HepG2 (cell line): ENCODE data around the gene RERE. TPM values are rescaled to one million over a fixed set of nuclear protein-coding genes. Genes with fewer than 3 reads are reported as not detected.

Experiments used
- ATAC-seq: fragments of 200-7000 bp; cut with Tn5 transposase; 3 replicates; pipeline ENCODE4 v1.9.1; 2020; ENCODE audit warnings: mild to moderate bottlenecking, moderate library complexity
- BruUV-seq: library from RNA; stranded (reverse); fragments of 400-500 nt; replicated peaks from 2 replicates; lab custom pipeline; 2021; lab: Mats Ljungman, UMichigan
- CTCF ChIA-PET: fragments of 300-600 bp; formaldehyde crosslinking; extraction: SDS; loops from one replicate; lab custom pipeline; 2021; ENCODE audit warnings: low total read pairs, inconsistent platforms, low intra/inter-chr PET ratio; lab: Yijun Ruan, JAX
- POLR2A ChIA-PET: fragments of 350-600 bp; sonication (Branson Sonifier 250); formaldehyde crosslinking; loops from one replicate; lab custom pipeline; 2020; ENCODE audit warnings: antibody characterized with exemption, inconsistent platforms; lab: Yijun Ruan, JAX
- DNase-seq: peaks from one replicate; pipeline ENCODE4 v3.0.0-alpha.2; 2015; ENCODE audit warnings: low spot score
- FAIRE-seq: peaks from 3 replicates; lab custom pipeline; 2011; peaks lifted over from hg19 to GRCh38; lab: Jason Lieb, UNC
- H2AFZ ChIP-seq: one replicate; pipeline ENCODE4 v1.6.1; 2011; ENCODE audit warnings: low read length, inconsistent platforms
- H3K27ac ChIP-seq: fragments of 300-600 bp; 3 replicates; pipeline ENCODE4 v1.8.0; 2011; ENCODE audit warnings: mixed run types, mild to moderate bottlenecking, mixed read lengths, low read length, inconsistent platforms; ENCODE audit not compliant: insufficient read depth; ENCODE audit errors: extremely low read length
- H3K27me3 ChIP-seq, 2 experiments: fragments of 200-600 bp in 1 of 2; 2 replicates in 1 of 2; 3 replicates in 1 of 2; pipeline versions ENCODE4 v1.6.0 to v1.8.0; 2011; ENCODE audit warnings: low read length in 2 of 2, mild to moderate bottlenecking in 2 of 2, moderate library complexity in 2 of 2, inconsistent platforms in 1 of 2; ENCODE audit not compliant: insufficient read depth in 2 of 2, control insufficient read depth in 1 of 2
- H3K36me3 ChIP-seq, 2 experiments: fragments of 200-600 bp in 1 of 2; replicated peaks in 1 of 2; 2 replicates in 1 of 2; 3 replicates in 1 of 2; pipeline versions ENCODE4 v1.5.1 to v1.8.0; 2011; ENCODE audit warnings: low read length in 2 of 2, inconsistent platforms in 1 of 2; ENCODE audit not compliant: insufficient read depth in 2 of 2, control insufficient read depth in 1 of 2
- H3K4me1 ChIP-seq: 2 replicates; pipeline ENCODE4 v1.5.1; 2012; ENCODE audit warnings: low read length, inconsistent platforms; ENCODE audit not compliant: insufficient read depth
- H3K4me2 ChIP-seq: 2 replicates; pipeline ENCODE4 v1.6.0; 2011; ENCODE audit warnings: low read depth, low read length, inconsistent platforms
- H3K4me3 ChIP-seq, 3 experiments: fragments of 200-600 bp in 1 of 3; sonication (generic), shearing (Covaris generic) in 1 of 3; replicated peaks in 1 of 3; 2 replicates each; pipeline ENCODE4 v1.5.1; 2011 to 2016; ENCODE audit warnings: low read length in 3 of 3, inconsistent platforms in 2 of 3, low read depth in 2 of 3, mild to moderate bottlenecking in 2 of 3, control low read depth in 1 of 3, mixed read lengths in 1 of 3; ENCODE audit not compliant: insufficient read depth in 1 of 3
- H3K79me2 ChIP-seq: one replicate; pipeline ENCODE4 v1.6.1; 2011; ENCODE audit warnings: low read length, inconsistent platforms; ENCODE audit not compliant: insufficient read depth
- H3K9ac ChIP-seq: 2 replicates; pipeline ENCODE4 v1.6.0; 2011; ENCODE audit warnings: mild to moderate bottlenecking, low read depth, low read length, inconsistent platforms; ENCODE audit not compliant: insufficient read depth
- H3K9me3 ChIP-seq: 2 replicates; pipeline ENCODE4 v1.5.1; 2012; ENCODE audit warnings: mild to moderate bottlenecking, low read length
- H4K20me1 ChIP-seq: 2 replicates; pipeline ENCODE4 v1.6.0; 2011; ENCODE audit warnings: inconsistent platforms, mild to moderate bottlenecking, low read length, moderate library complexity; ENCODE audit not compliant: insufficient read depth
- EZH2 ChIP-seq: conservative IDR thresholded peaks from 2 replicates; pipeline ENCODE4 v1.6.1; 2012; ENCODE audit warnings: mild to moderate bottlenecking, low read depth, low read length, moderate library complexity
- GPN1 ChIP-seq: sonication (generic); formaldehyde crosslinking; IDR thresholded peaks from 2 replicates; pipeline ENCODE4 v1.5.1; 2020; ENCODE audit warnings: missing genetic modification reagents, borderline replicate concordance
- HINFP ChIP-seq: sonication (generic); formaldehyde crosslinking; IDR thresholded peaks from 2 replicates; pipeline ENCODE4 v1.4.0; 2020; ENCODE audit warnings: low read depth, mild to moderate bottlenecking, missing genetic modification reagents
- HNRNPL ChIP-seq: fragments of 200-400 bp; formaldehyde crosslinking; IDR thresholded peaks from 2 replicates; pipeline ENCODE4 v1.6.1; 2017; ENCODE audit warnings: mild to moderate bottlenecking, low read depth, low read length
- HOXA3 ChIP-seq: sonication (generic); formaldehyde crosslinking; IDR thresholded peaks from 2 replicates; pipeline ENCODE4 v1.5.0; 2020; ENCODE audit warnings: missing genetic modification reagents
- MYNN ChIP-seq: sonication (generic); formaldehyde crosslinking; IDR thresholded peaks from 2 replicates; pipeline ENCODE4 v1.4.0; 2020; ENCODE audit warnings: mild to moderate bottlenecking, low read depth, missing genetic modification reagents
- NFKB2 ChIP-seq: sonication (generic); formaldehyde crosslinking; IDR thresholded peaks from 2 replicates; pipeline ENCODE4 v1.4.0; 2020; ENCODE audit warnings: missing genetic modification reagents, borderline replicate concordance
- RAD21 ChIP-seq: fragments of 450-650 bp; formaldehyde crosslinking; IDR thresholded peaks from 2 replicates; pipeline ENCODE4 v1.5.0; 2020; ENCODE audit warnings: mild to moderate bottlenecking
- RAD51 ChIP-seq: fragments of 450-650 bp; IDR thresholded peaks from 2 replicates; pipeline ENCODE4 v1.6.1; 2016; ENCODE audit warnings: borderline replicate concordance
- STAG1 ChIP-seq: sonication (generic); formaldehyde crosslinking; IDR thresholded peaks from 2 replicates; pipeline ENCODE4 v1.4.0; 2020; ENCODE audit warnings: missing genetic modification reagents
- TEAD3 ChIP-seq: optimal IDR thresholded peaks from 2 replicates; pipeline ENCODE3; 2016; ENCODE audit warnings: borderline replicate concordance
- TFDP1 ChIP-seq: IDR thresholded peaks from 2 replicates; pipeline ENCODE4 v1.6.1; 2016; ENCODE audit warnings: missing compliant biosample characterization, missing genetic modification reagents, borderline replicate concordance
- ZFP41 ChIP-seq: sonication (generic); formaldehyde crosslinking; IDR thresholded peaks from 2 replicates; pipeline ENCODE4 v1.4.0; 2020; ENCODE audit warnings: mild to moderate bottlenecking, missing genetic modification reagents, borderline replicate concordance
- ZMAT3 ChIP-seq: sonication (generic); formaldehyde crosslinking; conservative IDR thresholded peaks from 2 replicates; pipeline ENCODE4 v1.7.0; 2021; ENCODE audit warnings: missing genetic modification reagents
- ZNF432 ChIP-seq: sonication (generic); formaldehyde crosslinking; IDR thresholded peaks from 2 replicates; pipeline ENCODE4 v1.5.0; 2020; ENCODE audit warnings: missing genetic modification reagents, mild to moderate bottlenecking, borderline replicate concordance
- ZNF564 ChIP-seq: sonication (generic); formaldehyde crosslinking; IDR thresholded peaks from 2 replicates; pipeline ENCODE4 v1.8.1; 2023; ENCODE audit warnings: mild to moderate bottlenecking, missing genetic modification reagents
- ZSCAN9 ChIP-seq: IDR thresholded peaks from 2 replicates; pipeline ENCODE4 v1.6.1; 2016; ENCODE audit warnings: borderline replicate concordance
- WGBS: methylation state at CpG from one replicate; pipeline ENCODE4 v1.1.6; 2017; ENCODE audit warnings: low lambda C conversion rate; 5-methylcytosine and 5-hydroxymethylcytosine counted together
- in situ Hi-C: cut with HindIII; loops from 2 replicates; pipeline ENCODE4 v1.10.0; 2017; ENCODE audit warnings: low pct_unique_long_range_greater_than_20kb; ENCODE audit not compliant: extremely low pct_ligation_motif_present
- intact Hi-C: fragments of 100-400 bp; cut with micrococcal nuclease; formaldehyde crosslinking; loops from one replicate; pipeline ENCODE4 v1.10.0; 2022; ENCODE audit not compliant: unreplicated experiment
- polyA plus RNA-seq, 8 experiments: library from polyadenylated mRNA; depleted of rRNA in 3 of 8; stranded (reverse) in 7 of 8; unstranded in 1 of 8; fragments of >200 nt; fragmentation: Illumina TruSeq in 4 of 8; extraction: Trizol in 4 of 8; gene quantifications; 2 replicates each; pipeline versions ENCODE4 v1.2.1 to v1.2.3, GENCODE V29; 2011 to 2016; ENCODE audit warnings: low read depth in 4 of 8, missing spikeins in 1 of 8, mixed read lengths in 1 of 8; ENCODE audit not compliant: insufficient read depth in 1 of 8
- total RNA-seq, 5 experiments: library from RNA; depleted of rRNA; stranded (reverse); fragments of >200 nt; fragmentation: Illumina TruSeq; extraction: Trizol; gene quantifications; 2 replicates each; pipeline ENCODE4 v1.2.3, GENCODE V29; 2016; ENCODE audit warnings: low read depth in 1 of 5
- TF ChIP-seq, protein P1 (sequence below): sonication (generic); formaldehyde crosslinking; IDR thresholded peaks from 2 replicates; pipeline ENCODE4 v1.8.0; 2022; ENCODE audit warnings: mild to moderate bottlenecking, missing genetic modification reagents
- TF ChIP-seq, protein P2 (sequence below): sonication (generic); formaldehyde crosslinking; IDR thresholded peaks from 2 replicates; pipeline ENCODE4 v1.8.0; 2022; ENCODE audit warnings: missing genetic modification reagents, mild to moderate bottlenecking, borderline replicate concordance
- TF ChIP-seq, protein P3 (sequence below): sonication (generic); formaldehyde crosslinking; IDR thresholded peaks from 2 replicates; pipeline ENCODE4 v1.5.0; 2020; ENCODE audit warnings: missing genetic modification reagents

Gene RERE
- total and polyA plus RNA-seq, 2 of the 13 experiments (the other 11 are each of a cell fraction or from before 2014, with no cell fraction given), result 18.3 to 21.9 TPM

DNA sequence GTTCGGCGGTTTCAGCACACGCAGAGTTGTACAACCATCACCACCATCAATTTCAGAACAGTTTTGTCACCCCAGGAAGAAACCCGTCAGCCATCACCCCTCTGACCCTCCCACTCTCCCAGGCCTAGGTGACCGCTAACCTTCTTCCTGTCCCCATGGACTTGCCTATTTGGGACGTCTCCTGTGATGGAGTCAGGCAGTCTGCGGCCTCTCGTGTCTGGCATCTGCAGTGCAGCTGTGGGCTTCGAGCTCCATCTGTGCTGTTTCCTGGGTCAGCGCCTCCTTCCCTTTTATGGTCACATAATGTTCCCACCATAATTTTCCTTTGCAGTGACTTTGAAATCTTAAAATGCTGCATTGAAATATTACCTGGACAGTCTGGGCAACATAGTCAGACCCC is 475.1 kb downstream of the RERE start (continued):
- peak; percentile 79 for TF ChIP-seq STAG1 (CRISPR knock-in tag)
- TF ChIP-seq TEAD3 (CRISPR knock-in tag), result peak; percentile 90
- TF ChIP-seq RAD51, result no peak
- peak; percentile 60; the same call in 1 of the 2 replicates for TF ChIP-seq RAD21 (CRISPR knock-in tag)
- TF ChIP-seq TFDP1, result peak; percentile 65; the same call in 1 of the 2 replicates
- no peak for TF ChIP-seq ZSCAN9
- peak; percentile 33; the same call in 1 of the 2 replicates for TF ChIP-seq HOXA3
- TF ChIP-seq, all 625 proteins: peak for 11

GRCh38 chr1:8340448-8340847 is 477.0 kb downstream of the RERE start:
- no TSS peak for BruUV-seq
- Histone ChIP-seq H3K27ac (no peak overlapping the region), H3K36me3 (no peaks in the 10 kb centered on the region), H3K9ac (no peak overlapping the region), H2AFZ (no peak overlapping the region), H3K27me3 (peaks cover 5 to 29% of the 10 kb centered on the region in 2 experiments; a peak in 4 of 5 replicates), H3K4me2 (no peak overlapping the region), H3K9me3 (no peaks in the 10 kb centered on the region), H4K20me1 (no peaks in the 10 kb centered on the region), H3K79me2 (no peaks in the 10 kb centered on the region), H3K4me1 (peaks cover 24% of the 10 kb centered on the region), H3K4me3 (no peak overlapping the region)
- intact Hi-C loops (no loop called here), in situ Hi-C loops (no loop called here)
- CTCF ChIA-PET, result no interaction called here
- WGBS, result 29% methylated on average over 6 of the region's 6 CpGs
- DNase-seq, result no peak
- no peak for FAIRE-seq
- TF ChIP-seq, protein P1, sequence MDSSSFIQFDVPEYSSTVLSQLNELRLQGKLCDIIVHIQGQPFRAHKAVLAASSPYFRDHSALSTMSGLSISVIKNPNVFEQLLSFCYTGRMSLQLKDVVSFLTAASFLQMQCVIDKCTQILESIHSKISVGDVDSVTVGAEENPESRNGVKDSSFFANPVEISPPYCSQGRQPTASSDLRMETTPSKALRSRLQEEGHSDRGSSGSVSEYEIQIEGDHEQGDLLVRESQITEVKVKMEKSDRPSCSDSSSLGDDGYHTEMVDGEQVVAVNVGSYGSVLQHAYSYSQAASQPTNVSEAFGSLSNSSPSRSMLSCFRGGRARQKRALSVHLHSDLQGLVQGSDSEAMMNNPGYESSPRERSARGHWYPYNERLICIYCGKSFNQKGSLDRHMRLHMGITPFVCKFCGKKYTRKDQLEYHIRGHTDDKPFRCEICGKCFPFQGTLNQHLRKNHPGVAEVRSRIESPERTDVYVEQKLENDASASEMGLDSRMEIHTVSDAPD (CRISPR knock-in tag), result no peak
- TF ChIP-seq ZMAT3 (CRISPR knock-in tag), result no peak
- no peak for TF ChIP-seq GPN1 (CRISPR knock-in tag)
- TF ChIP-seq MYNN (CRISPR knock-in tag), result no peak
- TF ChIP-seq, protein P2, sequence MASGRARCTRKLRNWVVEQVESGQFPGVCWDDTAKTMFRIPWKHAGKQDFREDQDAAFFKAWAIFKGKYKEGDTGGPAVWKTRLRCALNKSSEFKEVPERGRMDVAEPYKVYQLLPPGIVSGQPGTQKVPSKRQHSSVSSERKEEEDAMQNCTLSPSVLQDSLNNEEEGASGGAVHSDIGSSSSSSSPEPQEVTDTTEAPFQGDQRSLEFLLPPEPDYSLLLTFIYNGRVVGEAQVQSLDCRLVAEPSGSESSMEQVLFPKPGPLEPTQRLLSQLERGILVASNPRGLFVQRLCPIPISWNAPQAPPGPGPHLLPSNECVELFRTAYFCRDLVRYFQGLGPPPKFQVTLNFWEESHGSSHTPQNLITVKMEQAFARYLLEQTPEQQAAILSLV (CRISPR knock-in tag), result no peak
- TF ChIP-seq ZFP41 (CRISPR knock-in tag), result no peak
- TF ChIP-seq HNRNPL, result no peak
- TF ChIP-seq ZNF564 (CRISPR knock-in tag), result no peak
- TF ChIP-seq ZNF432, result no peak
- no peak for TF ChIP-seq EZH2
- TF ChIP-seq HINFP (CRISPR knock-in tag), result no peak
- TF ChIP-seq, protein P3, sequence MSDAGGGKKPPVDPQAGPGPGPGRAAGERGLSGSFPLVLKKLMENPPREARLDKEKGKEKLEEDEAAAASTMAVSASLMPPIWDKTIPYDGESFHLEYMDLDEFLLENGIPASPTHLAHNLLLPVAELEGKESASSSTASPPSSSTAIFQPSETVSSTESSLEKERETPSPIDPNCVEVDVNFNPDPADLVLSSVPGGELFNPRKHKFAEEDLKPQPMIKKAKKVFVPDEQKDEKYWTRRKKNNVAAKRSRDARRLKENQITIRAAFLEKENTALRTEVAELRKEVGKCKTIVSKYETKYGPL (CRISPR knock-in tag), result no peak
- no peak for TF ChIP-seq NFKB2
- ATAC-seq, result no peak
- POLR2A ChIA-PET, result no interaction called here
